AG04449 (cell line): ENCODE measurements around the gene TRPM4.
"Not testable (repeated sequence)": the region's sequence is repeated elsewhere in the genome, so short reads cannot be mapped to it uniquely, and the experiment has no call there.

Experiments used
- CTCF ChIA-PET: fragments of 350-600 bp; formaldehyde crosslinking; extraction: SDS; loops from one replicate; lab custom pipeline; 2021; ENCODE audit warnings: antibody characterized with exemption; lab: Yijun Ruan, JAX
- POLR2A ChIA-PET: fragments of 400-600, 350-600 bp; formaldehyde crosslinking; extraction: SDS; loops from one replicate; lab custom pipeline; 2020; ENCODE audit warnings: antibody characterized with exemption, inconsistent platforms; lab: Yijun Ruan, JAX
- DNase-seq: peaks from one replicate; pipeline ENCODE4 v3.0.0-alpha.2; 2010; ENCODE audit warnings: low read depth, low spot score
- H3K4me3 ChIP-seq: 2 replicates; pipeline ENCODE4 v1.5.1; 2011; ENCODE audit warnings: low read depth, mild to moderate bottlenecking, control low read depth, low read length
- TF ChIP-seq, protein P1 (sequence below): IDR thresholded peaks from one replicate; pipeline ENCODE4 v1.5.1; 2011; ENCODE audit warnings: mild to moderate bottlenecking, moderate library complexity, low read length, control low read depth, inconsistent platforms; ENCODE audit not compliant: insufficient read depth; ENCODE audit errors: missing control alignments

TRPM4 gene

DNA sequence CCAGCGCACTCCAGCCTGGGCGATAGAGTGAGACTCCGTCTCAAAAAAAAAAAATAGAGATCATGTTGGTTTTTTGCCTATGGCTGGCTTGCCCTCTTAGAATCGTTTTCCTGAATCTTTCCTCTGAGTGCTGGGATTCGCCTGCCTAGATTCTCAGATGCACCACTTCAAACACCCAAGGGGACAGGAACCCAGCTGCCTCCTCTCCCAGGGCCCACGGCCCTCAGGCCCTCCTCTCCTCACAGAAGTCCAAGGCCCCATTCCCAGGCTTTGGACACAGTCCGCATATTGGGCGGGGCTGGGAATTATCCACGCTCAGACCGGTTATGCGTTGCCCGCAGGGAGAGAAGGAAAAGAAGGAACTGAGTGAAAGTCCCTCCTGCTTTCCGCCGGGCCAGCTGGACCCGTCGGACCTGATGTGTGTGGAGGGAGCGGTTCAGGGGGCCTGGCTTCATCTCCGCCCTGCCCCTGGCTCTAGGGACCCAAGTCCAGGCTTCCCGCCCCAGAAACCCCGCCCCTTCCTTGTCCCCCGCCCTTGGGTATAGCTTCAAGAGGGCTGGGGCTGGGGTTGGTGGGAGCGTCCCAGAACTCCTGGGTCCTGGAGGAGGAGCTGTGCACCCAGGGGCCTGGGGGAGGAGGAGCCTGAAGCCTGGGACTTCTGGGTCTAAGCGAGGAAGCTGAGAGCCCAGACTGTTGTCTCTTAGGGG, 32.4 kb upstream of the TRPM4 start:
- ChIA-PET CTCF (interaction anchor here (0.6 to 1.7 kb wide), 4 partner anchors 16 to 22 kb away, joined by 3 to 6 read pairs (median 3); no protein-coding TSS in a partner anchor), POLR2A (no interaction called here)
- no peak overlapping the region for H3K4me3 ChIP-seq

DNA sequence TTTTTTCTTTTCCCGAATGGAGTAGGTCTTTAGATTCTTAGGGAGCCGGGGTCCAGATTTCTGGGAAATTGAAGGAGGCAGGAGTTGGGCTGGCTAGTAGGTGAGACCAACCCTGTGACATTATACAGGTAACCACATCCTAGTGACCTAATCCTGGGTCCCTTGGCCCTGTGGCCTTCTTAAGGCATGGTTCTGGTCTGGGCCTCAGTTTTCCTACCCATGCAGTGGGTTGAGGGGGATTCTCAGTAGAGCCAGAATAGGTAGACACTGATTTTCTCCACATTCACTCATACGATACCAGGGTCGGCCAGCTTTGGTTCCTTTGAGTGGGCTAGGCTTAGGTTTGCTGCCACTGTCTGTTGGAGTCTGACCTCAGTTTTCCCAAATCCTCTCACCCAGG, 31.0 kb upstream of the TRPM4 start:
- ChIA-PET CTCF (interaction anchor here (0.9 to 1.1 kb wide), 2 partner anchors 12 to 72 kb away, joined by 5 read pairs; partner anchors contain the start of gene LIN7B), POLR2A (interaction anchor here (0.7 kb wide), 1 partner anchor 12 kb away, joined by 4 read pairs; no protein-coding TSS in a partner anchor)
- no peak overlapping the region for H3K4me3 ChIP-seq
- TF ChIP-seq, protein P1, sequence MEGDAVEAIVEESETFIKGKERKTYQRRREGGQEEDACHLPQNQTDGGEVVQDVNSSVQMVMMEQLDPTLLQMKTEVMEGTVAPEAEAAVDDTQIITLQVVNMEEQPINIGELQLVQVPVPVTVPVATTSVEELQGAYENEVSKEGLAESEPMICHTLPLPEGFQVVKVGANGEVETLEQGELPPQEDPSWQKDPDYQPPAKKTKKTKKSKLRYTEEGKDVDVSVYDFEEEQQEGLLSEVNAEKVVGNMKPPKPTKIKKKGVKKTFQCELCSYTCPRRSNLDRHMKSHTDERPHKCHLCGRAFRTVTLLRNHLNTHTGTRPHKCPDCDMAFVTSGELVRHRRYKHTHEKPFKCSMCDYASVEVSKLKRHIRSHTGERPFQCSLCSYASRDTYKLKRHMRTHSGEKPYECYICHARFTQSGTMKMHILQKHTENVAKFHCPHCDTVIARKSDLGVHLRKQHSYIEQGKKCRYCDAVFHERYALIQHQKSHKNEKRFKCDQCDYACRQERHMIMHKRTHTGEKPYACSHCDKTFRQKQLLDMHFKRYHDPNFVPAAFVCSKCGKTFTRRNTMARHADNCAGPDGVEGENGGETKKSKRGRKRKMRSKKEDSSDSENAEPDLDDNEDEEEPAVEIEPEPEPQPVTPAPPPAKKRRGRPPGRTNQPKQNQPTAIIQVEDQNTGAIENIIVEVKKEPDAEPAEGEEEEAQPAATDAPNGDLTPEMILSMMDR, result no peak
- DNase-seq, result no peak

More for the DNA sequence above, 32.4 kb upstream of the TRPM4 start:
- no peak for DNase-seq
- TF ChIP-seq, protein P1, result no peak

DNA sequence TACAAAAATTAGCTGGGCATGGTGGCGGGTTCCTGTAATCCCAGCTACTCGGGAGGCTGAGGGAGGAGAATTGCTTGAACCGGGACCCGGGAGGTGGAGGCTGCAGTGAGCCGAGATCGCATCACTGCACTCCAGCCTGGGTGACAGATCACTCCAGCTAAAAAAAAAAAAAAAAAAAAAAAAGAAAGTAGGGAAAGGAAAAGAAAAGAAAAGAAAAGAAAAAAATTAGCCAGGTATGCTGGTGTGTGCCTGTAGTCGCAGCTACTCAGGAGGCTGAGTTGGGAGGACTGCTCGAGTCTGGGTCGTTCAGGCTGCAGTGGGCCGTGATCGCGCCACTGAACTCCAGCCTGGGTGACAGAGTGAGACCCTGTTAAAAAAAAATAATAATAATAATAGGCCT, 30.4 kb upstream of the TRPM4 start:
- ChIA-PET CTCF (interaction anchor here (0.9 to 4.5 kb wide), 5 partner anchors 13 to 72 kb away, joined by 5 to 32 read pairs (median 5); partner anchors contain the start of gene LIN7B), POLR2A (interaction anchor here (0.7 to 0.9 kb wide), 2 partner anchors 12 to 49 kb away, joined by 3 to 4 read pairs; no protein-coding TSS in a partner anchor)
- H3K4me3 ChIP-seq, DNase-seq: not testable (repeated sequence)

DNA sequence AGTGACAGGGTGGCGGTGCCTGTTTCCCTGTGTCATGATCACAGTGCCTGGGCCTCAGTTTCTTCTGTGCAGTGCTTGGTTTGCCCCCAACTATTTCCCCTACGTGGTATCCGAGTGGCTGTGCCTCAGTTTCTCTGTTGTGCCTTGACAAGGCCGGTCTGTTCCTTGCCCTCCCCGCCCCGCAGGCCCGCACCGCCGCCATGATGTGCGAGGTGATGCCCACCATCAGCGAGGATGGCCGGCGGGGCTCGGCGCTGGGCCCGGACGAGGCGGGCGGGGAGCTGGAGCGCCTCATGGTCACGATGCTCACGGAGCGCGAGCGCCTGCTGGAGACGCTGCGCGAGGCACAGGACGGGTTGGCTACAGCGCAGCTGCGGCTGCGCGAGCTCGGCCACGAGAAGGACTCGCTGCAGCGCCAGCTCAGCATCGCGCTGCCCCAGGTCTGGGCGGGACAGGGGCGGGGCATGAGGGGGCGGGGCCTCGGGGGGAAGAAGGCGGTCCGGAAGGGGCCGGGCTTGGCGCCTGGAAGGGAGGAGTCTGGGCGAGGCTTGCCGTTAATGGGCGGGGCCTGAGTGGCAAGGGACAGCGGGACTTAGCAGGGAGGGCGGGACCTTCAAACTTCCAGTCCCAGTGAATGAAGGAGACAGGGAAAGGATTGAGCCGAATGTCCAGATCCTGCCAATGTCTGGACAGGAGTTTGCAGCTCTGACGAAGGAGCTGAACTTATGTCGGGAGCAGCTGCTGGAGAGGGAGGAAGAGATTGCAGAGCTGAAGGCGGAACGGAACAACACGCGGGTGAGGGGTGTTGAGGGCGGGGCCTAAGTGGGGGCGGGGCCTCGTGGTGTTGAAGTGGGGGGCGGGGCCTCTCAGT, 29.7 kb upstream of the TRPM4 start:
- peak overlapping the region; percentile 58 for H3K4me3 ChIP-seq
- DNase-seq, result peak; percentile 56
- TF ChIP-seq, protein P1, result peak; percentile 39
- ChIA-PET CTCF (interaction anchor here (1.1 to 4.5 kb wide), 7 partner anchors 14 to 443 kb away, joined by 3 to 32 read pairs (median 5); partner anchors contain the start of gene LIN7B), POLR2A (interaction anchor here (0.9 kb wide), 1 partner anchor 49 kb away, joined by 3 read pairs; no protein-coding TSS in a partner anchor)

DNA sequence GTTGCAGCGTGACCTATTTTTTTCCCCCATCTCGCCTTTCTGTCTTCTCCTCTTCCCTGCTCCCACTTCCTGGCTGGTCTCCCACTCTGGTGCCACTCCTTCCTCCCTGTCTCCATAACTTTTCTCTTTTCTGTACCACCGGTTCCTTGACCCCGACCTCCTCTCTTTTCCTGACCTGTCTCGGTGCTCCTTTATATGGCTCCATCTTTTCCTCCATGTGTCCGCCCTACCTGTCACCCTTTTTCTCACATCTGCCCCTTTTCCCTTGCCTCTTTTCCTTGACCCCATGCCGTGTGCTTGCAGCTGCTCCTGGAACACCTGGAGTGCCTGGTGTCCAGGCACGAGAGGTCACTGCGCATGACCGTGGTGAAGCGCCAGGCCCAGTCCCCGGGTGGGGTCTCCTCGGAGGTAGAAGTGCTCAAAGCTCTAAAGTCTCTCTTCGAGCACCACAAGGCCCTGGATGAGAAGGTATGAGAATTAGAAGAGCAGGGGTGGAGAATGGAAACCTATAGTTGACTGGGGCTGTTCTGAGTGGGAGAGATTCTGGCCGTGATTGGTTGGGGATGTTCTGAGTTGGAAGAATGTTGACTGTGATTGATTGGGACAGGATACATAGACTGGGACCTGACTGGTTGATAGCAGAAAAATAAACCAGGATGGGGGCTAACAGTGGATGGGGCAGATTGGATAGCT, 28.9 kb upstream of the TRPM4 start:
- TF ChIP-seq, protein P1, result no peak
- DNase-seq, result no peak
- peak overlapping the region; percentile 58; the same call in 1 of the 2 replicates for H3K4me3 ChIP-seq
- CTCF ChIA-PET, result interaction anchor here (0.8 to 4.5 kb wide), 12 partner anchors 11 to 442 kb away, joined by 3 to 32 read pairs (median 4); partner anchors contain the start of gene LIN7B
- POLR2A ChIA-PET, result no interaction called here

DNA sequence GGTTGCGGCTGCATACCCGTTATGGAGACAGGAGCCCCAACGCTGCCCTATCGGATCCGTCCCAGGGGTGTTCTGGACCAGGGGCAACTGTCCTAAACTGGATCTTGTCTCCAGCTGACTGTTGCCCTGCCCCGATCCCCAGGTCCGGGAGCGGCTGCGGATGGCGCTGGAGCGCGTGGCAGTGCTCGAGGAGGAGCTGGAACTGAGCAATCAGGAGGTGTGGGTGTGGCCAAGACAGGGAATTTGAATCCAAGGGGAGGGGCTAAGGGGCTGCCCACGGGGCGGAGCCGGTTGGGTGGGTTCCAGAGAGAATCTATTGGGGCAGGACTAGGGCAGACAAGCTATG, 28.4 kb upstream of the TRPM4 start:
- no peak overlapping the region for H3K4me3 ChIP-seq
- ChIA-PET POLR2A (no interaction called here), CTCF (interaction anchor here (0.8 to 4.5 kb wide), 10 partner anchors 10 to 442 kb away, joined by 3 to 32 read pairs (median 4); partner anchors contain the start of gene LIN7B)
- DNase-seq, result no peak
- TF ChIP-seq, protein P1, result no peak
